HG02981 (cell line): Measurements from ENCODE around the gene HIRA.

Experiments
- ATAC-seq: cut with Tn5 transposase; IDR thresholded peaks from one replicate; pipeline ENCODE4 v1.9.1; 2021; ENCODE audit warnings: mild to moderate bottlenecking, moderate library complexity; ENCODE audit not compliant: unreplicated experiment

The HIRA gene

GRCh38 chr22:19412478-19412877, 19.1 kb downstream of the HIRA start:
- ATAC-seq: no peak

DNA sequence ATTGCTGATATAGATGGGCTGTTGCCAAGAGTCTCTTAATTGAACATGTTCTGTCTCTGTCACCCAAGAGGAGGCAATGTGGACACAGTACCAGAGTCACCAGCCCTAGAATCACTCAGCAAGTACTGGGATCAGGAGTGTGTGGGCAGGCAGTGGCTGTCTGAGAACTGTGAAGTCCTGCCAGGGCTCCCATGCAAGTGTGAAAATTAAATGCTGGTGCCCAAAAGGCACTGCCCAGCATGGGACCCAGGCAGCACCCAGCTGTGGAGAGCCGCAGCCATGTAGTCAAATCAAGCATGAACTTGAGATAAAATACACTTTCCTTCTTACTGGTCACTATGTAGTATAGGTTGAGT, 19.9 kb downstream of the HIRA start:
- no peak for ATAC-seq

DNA sequence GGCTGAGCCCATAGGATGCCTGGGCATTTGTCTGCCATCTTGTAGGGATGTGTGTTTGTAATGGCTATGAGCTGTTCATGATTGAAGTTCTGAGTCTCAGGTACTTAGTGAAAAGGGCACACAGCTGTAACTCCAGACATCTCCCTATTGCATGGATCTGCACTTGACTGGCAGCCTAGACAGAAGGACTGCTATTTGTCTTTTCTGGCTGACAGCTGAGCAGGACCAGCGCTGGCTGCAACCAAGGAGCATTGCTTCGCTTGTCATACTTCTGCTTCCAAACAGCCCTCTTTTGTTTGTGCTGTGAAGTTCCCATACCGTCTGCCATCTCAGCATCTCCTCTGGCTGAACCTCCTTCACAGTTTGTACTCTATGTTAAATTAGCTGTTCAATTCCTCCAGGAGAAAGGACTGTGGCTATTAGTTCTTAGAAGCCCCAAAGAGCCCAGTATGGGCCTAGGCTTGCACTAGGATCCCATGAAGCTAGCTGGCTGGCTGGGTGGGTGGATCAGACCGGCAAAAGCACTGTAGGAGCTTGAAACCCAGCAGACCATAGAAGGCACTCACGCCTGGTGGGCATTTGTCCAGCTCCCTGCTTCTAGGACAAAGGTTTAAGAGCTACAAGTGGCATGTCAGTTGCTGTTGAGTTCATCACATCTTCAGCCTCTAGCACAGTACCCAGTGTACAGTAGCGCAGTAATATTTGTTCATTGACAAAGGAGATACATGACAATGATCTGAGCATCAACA, 20.4 kb downstream of the HIRA start:
- ATAC-seq: no peak

GRCh38 chr22:19407649-19408606, 23.6 kb downstream of the HIRA start:
- ATAC-seq: no peak

DNA sequence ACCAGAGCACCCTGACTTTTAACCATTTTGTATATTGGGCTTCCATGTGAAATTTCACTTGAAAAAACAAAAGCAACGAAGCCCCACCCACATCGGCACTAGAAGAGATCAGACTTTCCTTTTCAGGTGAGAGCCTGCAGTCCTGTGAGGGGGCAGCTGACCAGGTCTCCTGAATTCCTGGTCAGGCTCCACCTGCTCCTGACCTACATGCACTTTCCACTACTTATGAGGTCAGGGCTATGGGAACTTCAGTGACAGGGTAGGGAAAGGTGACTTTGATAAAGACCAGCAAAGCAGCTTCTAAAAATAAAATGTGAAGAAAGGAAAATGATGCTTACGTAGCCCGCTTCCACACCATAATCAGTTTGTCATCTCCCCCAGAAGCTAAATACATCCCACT, 24.7 kb downstream of the HIRA start:
- no peak for ATAC-seq

DNA sequence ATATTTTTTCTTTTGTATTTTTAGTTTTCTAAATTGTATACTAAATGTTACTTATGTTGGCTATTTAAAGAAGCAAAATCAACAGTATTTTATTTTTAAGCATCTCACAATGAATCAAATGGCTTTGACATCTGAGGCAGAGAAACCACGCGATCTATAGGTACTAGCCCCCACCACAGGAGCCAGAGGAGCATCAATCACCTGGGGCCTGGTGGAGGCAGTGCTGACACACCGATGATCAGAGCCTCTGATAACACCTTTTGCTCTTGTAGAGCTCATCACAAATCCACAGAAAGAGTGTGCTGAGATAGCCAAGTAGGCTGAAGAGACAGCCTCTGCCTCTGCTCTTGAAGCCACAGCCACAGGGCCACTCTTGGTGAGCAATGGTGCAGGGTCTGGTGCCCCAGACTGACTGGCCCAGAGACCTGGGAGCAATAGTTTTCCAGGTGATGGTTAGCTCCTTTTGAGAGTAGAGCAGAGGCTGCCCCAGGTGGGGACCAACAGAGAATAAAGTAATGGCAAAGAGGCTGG, 25.2 kb downstream of the HIRA start:
- no peak for ATAC-seq

- ATAC-seq: no peak
Observed at GRCh38 chr22:19405652-19406051, 25.9 kb downstream of the HIRA start.

DNA sequence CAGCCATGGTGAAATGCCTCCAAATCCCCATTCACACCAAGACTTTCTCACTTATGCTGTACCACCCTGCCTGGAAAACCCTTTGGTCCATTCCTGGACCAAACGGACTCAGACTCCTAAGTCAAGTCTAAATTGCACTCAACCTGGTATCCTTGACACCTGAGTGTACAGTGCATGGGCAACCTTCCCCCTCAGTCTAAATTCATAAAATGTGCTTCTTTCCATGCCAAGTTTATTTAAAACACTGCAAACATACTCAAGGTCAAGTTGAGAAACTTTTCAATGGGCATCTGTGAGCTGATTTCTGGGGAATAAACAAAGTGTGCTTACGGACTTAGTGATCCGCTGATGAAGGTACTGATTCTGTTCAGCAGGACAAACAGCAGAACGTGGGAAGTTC, 26.4 kb downstream of the HIRA start:
- no peak for ATAC-seq

GRCh38 chr22:19404676-19405075, 26.9 kb downstream of the HIRA start:
- ATAC-seq: no peak

GRCh38 chr22:19402642-19403191, 28.8 kb downstream of the HIRA start:
- ATAC-seq: no peak

- no peak for ATAC-seq
Observed at GRCh38 chr22:19401483-19401882, 30.1 kb downstream of the HIRA start.

DNA sequence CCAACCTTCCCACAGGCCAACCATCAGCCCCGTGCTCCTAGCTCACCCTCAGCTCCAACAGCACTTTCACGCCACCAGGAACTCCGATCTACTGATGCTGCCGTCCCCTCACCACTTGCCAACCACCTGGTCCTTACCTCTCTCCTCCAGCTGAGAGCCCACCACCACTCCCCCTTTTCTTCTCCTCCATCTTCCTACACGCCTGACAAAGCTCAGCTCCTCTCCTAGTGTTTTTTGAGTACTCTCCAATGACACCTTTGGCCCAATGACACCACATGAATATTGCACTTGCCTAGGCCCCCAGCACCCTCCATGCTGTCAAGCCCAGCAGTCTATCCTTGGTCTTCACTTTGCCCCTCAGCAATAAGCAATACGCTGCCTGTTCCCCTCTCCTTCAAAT, 30.7 kb downstream of the HIRA start:
- ATAC-seq: no peak

- no peak for ATAC-seq
Observed at GRCh38 chr22:19398652-19399051, 32.9 kb downstream of the HIRA start.

DNA sequence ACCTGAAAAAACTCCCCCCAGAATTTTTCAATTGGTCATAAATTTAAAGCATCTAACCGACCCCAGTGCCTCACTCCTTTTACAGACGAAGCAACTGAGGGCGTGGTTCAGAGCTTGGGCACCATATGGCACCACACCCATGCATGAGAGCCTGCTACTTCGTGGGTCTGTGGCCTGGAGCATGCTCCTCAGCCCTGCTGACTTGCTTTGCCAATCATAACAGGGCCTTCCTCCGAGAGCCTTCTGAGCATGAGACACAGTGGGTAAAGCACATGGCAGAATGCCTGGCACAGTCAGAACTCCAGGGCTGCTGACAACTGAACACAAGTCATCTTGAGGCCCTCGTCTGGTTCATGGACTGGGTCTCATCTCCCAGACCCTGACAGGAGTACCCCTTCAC, 33.3 kb downstream of the HIRA start:
- ATAC-seq: no peak

GRCh38 chr22:19397734-19398104, 33.8 kb downstream of the HIRA start:
- no peak for ATAC-seq

DNA sequence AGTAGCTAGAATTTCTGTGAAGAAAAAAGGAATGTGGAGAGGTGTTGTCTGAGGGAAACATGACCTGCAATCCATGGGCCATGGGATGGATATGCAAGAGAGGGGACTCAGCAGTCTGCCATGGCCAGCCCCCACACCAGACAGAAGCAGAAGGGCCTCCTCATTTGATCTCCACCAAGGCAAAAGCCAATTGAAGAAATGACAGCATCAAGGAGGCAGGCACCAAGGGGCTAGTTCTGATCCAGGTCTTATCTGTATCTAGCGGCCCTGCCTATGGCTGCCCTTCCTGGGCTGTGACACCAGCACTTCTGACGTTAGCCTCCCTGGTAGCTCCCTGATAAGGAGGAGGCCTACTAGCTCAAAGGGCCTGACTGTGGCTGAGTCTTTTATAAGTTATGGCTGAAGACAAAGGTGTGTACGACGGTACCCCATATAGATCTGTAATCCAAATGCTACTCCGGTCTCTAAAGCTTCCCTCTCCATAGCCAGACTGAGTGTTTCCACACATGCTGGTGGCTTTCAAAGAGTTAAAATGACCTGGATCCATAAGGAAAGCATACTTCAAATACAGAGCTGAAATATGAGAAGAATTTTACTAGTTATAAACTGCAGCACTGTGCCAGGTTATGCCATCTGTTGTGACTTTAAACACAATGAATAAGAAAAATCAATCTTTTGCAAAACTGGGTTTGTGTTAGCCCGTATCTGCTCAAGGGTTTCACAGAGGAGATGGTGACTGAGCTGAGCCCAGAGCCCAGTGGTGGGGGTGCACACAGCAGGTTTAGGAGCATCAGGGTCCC, 34.4 kb downstream of the HIRA start:
- no peak for ATAC-seq

DNA sequence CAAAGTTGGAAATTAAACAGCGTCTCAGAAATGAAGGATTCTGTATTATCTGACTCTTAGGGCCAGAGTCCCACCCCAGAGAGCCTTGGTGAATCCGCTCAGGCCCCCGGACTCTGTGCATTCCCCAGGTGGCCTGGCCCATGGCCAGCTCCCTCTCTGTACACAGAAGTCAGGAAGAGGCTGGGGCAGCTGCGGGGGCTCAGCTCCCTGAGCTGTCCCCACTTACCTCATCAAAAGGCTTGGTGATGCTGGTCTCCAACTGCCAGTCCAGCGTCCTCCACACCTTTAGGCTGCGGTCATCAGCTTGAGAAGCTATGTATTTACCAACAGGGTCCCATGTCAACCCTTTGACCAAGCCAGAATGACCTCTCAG, 35.0 kb downstream of the HIRA start:
- ATAC-seq: no peak

- ATAC-seq: no peak
Observed at GRCh38 chr22:19395276-19395675, 36.3 kb downstream of the HIRA start.

DNA sequence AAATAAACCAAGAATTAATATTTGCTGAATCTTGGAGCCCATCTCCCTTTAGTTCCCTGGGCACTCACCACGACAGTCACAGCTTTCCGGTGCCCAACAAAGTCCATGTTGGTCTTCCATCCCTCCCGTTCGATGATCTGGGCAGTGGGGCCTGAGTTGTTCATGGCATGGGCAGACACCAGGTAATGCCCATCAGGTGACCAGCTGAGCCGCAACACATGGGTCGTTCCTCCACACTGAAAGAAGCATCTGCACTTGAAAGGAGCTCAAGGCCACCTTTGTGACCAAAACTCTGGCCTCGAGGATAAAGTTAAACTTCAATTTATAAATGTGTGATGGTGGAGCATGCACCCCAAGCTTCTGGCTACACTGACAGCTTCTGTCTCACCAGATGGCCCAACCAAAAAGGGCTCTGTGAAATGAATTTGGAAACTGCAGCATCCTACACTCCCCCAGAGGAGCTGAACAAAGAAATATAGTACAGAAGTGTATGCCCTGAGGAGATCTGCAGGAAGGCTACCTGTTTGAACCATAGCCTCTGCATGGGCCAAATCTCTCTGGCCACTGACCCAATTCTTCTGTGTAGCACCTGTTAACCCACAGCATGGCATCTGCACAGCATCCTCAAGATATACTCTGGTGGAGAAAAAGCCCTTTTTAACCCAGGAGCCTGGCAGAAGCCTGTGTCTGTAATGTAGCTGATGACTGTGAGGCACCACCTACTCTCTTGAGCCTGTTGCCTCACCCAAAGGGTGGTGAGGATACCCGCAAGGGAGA, 37.1 kb downstream of the HIRA start:
- no peak for ATAC-seq

DNA sequence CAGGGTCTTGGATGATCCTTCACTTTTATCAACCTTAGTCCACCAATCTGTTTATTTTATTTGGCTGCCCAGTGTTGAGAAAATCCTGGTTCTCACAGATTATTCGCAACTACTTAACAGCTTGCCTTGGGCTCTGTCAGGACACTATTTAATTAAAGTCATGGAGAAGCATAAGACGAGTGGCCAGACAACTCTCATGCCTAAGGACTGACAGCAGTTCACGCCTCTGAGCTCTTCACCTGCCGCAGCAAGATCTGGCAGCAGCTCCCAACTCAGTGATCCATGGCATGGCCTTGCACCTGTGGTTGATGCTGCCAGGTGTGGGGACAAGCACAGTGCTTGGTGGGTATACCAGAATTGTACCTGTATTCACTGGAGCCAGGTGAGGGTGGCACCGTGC, 37.8 kb downstream of the HIRA start:
- no peak for ATAC-seq
